ENCODE results near the gene GALNT18.
A peak's percentile ranks its signal among the peaks of the same experiment; 100 is the strongest.

Gene GALNT18

DNA sequence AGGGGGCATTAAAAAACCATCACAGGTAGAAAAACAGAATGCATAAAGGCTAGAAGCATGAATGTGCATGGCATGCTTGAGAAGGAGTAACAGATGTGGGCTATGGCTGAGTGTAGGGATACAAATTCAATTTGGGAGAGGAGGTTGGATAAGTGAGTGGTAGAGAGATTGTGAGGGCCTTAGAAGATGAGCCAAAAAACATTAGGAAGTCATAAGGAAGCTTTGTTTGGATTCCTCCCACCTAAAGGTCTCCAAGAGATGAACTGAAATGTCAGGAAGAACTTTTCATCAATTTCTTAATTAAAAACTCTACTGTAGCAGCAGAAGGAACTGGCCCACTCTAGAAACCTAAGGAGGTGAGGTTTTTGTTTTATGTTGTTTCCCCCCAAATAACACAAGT lies 227.6 kb downstream of the GALNT18 start:
- TF ChIP-seq CEBPB (IDR thresholded peaks at IDR 0.05) (no peak), CREB1 (IDR thresholded peaks at IDR 0.05; ENCODE audit: low read depth) (no peak), RAD21 (IDR thresholded peaks at IDR 0.05; ENCODE audit: low read depth) (no peak), NFIC (IDR thresholded peaks at IDR 0.05) (no peak), EP300 (IDR thresholded peaks at IDR 0.05; ENCODE audit: borderline replicate concordance) (no peak), YY1 (IDR thresholded peaks at IDR 0.05; ENCODE audit: low read depth) (no peak), FOXM1 (IDR thresholded peaks at IDR 0.05; ENCODE audit: borderline replicate concordance, low read depth) (no peak), TEAD4 (IDR thresholded peaks at IDR 0.05) (no peak)
- TF ChIP-seq, protein P1, sequence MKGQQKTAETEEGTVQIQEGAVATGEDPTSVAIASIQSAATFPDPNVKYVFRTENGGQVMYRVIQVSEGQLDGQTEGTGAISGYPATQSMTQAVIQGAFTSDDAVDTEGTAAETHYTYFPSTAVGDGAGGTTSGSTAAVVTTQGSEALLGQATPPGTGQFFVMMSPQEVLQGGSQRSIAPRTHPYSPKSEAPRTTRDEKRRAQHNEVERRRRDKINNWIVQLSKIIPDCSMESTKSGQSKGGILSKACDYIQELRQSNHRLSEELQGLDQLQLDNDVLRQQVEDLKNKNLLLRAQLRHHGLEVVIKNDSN (IDR thresholded peaks at IDR 0.05), result no peak
- TF ChIP-seq, protein P2, sequence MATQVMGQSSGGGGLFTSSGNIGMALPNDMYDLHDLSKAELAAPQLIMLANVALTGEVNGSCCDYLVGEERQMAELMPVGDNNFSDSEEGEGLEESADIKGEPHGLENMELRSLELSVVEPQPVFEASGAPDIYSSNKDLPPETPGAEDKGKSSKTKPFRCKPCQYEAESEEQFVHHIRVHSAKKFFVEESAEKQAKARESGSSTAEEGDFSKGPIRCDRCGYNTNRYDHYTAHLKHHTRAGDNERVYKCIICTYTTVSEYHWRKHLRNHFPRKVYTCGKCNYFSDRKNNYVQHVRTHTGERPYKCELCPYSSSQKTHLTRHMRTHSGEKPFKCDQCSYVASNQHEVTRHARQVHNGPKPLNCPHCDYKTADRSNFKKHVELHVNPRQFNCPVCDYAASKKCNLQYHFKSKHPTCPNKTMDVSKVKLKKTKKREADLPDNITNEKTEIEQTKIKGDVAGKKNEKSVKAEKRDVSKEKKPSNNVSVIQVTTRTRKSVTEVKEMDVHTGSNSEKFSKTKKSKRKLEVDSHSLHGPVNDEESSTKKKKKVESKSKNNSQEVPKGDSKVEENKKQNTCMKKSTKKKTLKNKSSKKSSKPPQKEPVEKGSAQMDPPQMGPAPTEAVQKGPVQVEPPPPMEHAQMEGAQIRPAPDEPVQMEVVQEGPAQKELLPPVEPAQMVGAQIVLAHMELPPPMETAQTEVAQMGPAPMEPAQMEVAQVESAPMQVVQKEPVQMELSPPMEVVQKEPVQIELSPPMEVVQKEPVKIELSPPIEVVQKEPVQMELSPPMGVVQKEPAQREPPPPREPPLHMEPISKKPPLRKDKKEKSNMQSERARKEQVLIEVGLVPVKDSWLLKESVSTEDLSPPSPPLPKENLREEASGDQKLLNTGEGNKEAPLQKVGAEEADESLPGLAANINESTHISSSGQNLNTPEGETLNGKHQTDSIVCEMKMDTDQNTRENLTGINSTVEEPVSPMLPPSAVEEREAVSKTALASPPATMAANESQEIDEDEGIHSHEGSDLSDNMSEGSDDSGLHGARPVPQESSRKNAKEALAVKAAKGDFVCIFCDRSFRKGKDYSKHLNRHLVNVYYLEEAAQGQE (IDR thresholded peaks at IDR 0.05; ENCODE audit: low read depth), result no peak
- TF ChIP-seq, protein P3, sequence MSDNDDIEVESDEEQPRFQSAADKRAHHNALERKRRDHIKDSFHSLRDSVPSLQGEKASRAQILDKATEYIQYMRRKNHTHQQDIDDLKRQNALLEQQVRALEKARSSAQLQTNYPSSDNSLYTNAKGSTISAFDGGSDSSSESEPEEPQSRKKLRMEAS (IDR thresholded peaks at IDR 0.05), result no peak

DNA sequence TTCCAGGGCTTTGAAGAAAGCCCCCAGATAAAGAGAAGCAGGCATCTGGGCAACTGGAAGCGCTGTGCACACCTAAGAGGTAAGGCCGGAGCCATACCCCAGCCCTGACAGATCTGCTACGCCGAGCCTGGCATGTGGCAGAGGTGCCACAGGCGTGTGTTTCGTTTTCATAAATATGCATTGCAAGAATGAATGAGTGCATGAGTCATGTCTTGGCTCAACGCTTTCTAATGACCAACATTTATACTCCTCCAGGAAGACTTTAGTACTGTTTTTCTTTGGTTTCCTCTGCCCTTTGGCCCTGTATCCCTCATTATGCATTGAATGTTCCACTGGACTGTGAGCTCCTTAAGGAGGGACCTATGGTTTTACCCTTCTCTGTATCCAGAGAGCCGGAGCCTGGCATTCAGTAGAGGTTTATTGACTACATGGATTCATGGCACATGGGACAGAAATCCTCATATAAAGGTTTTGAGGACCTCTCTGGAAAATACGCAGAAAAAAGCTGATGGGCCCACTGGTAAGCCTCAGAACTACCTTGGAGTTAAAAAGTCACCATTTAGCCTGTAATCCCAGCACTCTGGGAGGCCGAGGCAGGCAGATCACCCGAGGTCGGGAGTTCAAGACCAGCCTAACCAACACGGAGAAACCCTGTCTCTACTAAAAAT lies 229.9 kb downstream of the GALNT18 start:
- TF ChIP-seq, protein P3 (IDR thresholded peaks at IDR 0.05), result peak; percentile 41
- TF ChIP-seq, protein P1 (IDR thresholded peaks at IDR 0.05), result no peak
- TF ChIP-seq FOXM1 (IDR thresholded peaks at IDR 0.05; ENCODE audit: borderline replicate concordance, low read depth) (no peak), ZBTB7A (IDR thresholded peaks at IDR 0.05; ENCODE audit: low read depth) (no peak), YY1 (IDR thresholded peaks at IDR 0.05; ENCODE audit: low read depth) (no peak), TEAD4 (IDR thresholded peaks at IDR 0.05) (0 out of 2 replicates have a peak, but pooled peaks have one; percentile 22), EGR1 (IDR thresholded peaks at IDR 0.05) (no peak), TAF1 (IDR thresholded peaks at IDR 0.05; ENCODE audit: low read depth) (no peak), NFIC (IDR thresholded peaks at IDR 0.05) (no peak), RAD21 (IDR thresholded peaks at IDR 0.05; ENCODE audit: low read depth) (no peak)
- TF ChIP-seq, protein P2 (IDR thresholded peaks at IDR 0.05; ENCODE audit: low read depth), result no peak

DNA sequence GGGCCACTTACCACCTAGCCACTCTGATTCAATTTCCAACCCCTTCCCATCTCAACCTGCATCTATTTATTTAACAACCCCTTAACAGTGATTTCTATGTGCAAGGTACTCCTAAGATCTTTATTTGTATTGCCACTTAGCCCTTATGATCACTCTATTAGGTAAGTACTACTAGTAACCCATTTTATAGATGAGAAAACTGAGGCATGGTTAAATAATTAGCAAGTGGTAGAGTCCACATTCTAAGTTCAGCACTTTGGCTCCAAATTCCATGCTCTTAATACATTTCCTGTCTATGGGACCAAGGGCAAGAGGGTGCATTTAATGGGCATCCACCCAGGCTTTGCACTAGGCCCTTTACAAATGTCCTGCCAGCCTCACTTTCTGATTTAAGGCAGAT lies 230.6 kb downstream of the GALNT18 start:
- no peak for TF ChIP-seq CEBPB (IDR thresholded peaks at IDR 0.05)
- TF ChIP-seq TAF1 (IDR thresholded peaks at IDR 0.05; ENCODE audit: low read depth), result no peak

DNA sequence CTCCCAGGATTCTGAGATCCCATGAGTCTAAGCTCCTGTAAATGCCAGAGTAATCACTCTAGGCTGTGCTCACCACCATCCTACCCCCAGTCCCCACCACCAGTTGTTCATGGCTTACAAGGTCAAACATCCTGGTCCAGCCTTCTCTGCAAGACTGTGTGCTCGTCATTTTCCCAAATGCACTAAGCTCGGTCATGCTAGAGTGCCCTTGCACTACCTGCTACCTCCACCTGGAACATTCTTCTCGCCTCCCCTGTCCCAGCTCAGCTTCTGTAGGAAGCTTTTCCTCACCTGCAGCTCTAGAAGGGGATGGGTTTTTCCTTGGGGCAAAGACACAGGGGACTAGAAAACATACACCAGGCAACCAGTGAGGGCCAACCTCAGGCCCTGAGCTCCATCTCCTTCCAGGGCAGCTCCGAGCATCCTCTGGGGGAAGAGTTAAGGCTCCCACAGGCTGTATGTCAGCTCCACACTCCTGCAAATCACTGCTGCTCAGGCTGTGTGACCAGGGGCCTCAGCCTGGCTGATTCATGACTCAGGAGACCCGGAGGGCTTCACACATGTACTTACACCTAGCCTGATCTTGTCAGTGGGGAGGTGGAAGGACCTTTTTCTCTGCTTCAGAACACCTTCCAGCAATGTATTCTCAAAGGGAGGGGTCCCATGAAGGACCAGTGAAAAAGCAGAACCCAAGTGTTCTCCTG lies 231.6 kb downstream of the GALNT18 start:
- TF ChIP-seq RAD21 (IDR thresholded peaks at IDR 0.05; ENCODE audit: low read depth) (no peak), TCF12 (IDR thresholded peaks at IDR 0.05; ENCODE audit: low read depth) (no peak), NFIC (IDR thresholded peaks at IDR 0.05) (no peak), CEBPB (IDR thresholded peaks at IDR 0.05) (no peak), TEAD4 (IDR thresholded peaks at IDR 0.05) (no peak), CREB1 (IDR thresholded peaks at IDR 0.05; ENCODE audit: low read depth) (no peak), FOXM1 (IDR thresholded peaks at IDR 0.05; ENCODE audit: borderline replicate concordance, low read depth) (no peak), YY1 (IDR thresholded peaks at IDR 0.05; ENCODE audit: low read depth) (no peak), ZBTB7A (IDR thresholded peaks at IDR 0.05; ENCODE audit: low read depth) (no peak)

DNA sequence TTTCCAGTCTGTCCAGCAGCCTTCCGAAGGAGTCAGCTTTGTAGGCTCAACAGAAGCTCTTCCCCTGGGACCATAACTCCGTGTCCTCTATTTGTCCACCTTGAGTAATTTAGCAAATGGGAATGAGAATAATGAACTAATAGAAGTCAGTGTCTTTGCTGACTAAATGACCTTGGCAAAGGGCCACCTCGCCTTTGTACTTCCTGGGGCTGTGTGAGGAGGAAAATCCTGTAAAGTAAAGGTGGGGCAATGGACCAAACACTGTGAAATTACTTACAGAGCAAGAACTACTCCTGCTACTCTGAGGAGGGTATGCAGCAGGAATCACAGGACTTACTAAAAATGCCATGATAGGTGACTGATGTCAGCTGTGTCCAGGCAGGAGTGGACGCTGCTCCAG lies 232.6 kb downstream of the GALNT18 start:
- TF ChIP-seq EP300 (IDR thresholded peaks at IDR 0.05; ENCODE audit: borderline replicate concordance) (no peak), YY1 (IDR thresholded peaks at IDR 0.05; ENCODE audit: low read depth) (no peak), CEBPB (IDR thresholded peaks at IDR 0.05) (no peak), RAD21 (IDR thresholded peaks at IDR 0.05; ENCODE audit: low read depth) (no peak), TCF12 (IDR thresholded peaks at IDR 0.05; ENCODE audit: low read depth) (no peak), ZBTB7A (IDR thresholded peaks at IDR 0.05; ENCODE audit: low read depth) (no peak), EGR1 (IDR thresholded peaks at IDR 0.05) (no peak)
- TF ChIP-seq, protein P2 (IDR thresholded peaks at IDR 0.05; ENCODE audit: low read depth), result no peak
- TF ChIP-seq, protein P3 (IDR thresholded peaks at IDR 0.05), result no peak

Measured in Ishikawa (cell line).